Measurements from ENCODE around the gene C17orf107.

DNA sequence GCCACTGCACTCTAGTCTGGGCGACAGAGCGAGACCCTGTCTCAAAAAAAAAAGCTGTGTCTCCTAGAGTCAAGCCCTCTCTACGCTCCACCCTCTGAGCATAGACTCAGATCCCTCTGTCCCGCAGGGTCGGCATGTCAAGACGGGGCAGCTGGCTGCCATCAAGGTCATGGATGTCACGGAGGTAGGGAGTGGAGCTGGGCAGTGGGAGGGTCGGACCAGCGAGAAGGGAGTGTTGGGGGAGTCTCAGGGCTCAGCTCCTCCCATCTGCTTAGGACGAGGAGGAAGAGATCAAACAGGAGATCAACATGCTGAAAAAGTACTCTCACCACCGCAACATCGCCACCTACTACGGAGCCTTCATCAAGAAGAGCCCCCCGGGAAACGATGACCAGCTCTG, 18.5 kb upstream of the C17orf107 start:
- TF ChIP-seq ELF4 (IDR thresholded peaks at IDR 0.05): no peak
- no peak for TF ChIP-seq SUZ12 (IDR thresholded peaks at IDR 0.05)
- no peak for TF ChIP-seq FOXM1 (IDR thresholded peaks at IDR 0.05; ENCODE audit: borderline replicate concordance)
- no peak for TF ChIP-seq FOXK2 (IDR thresholded peaks at IDR 0.05)

All from HEK293T (cell line).